DOHH2 (cell line): Measurements from ENCODE around the gene TRMT1.

Experiments
- CTCF ChIP-seq: fragments of 200-600 bp; sonication (generic); IDR thresholded peaks from one replicate; pipeline ENCODE4 v1.5.1; 2014; ENCODE audit warnings: antibody characterized with exemption, mild to moderate bottlenecking, low read depth, low read length; ENCODE audit not compliant: poor library complexity, severe bottlenecking
- EZH2phosphoT487 ChIP-seq: fragments of 200-600 bp; sonication (generic); IDR thresholded peaks from 2 replicates; pipeline ENCODE4 v1.6.1; 2017; ENCODE audit warnings: borderline replicate concordance, mild to moderate bottlenecking, antibody characterized with exemption, low read length, moderate library complexity, mixed read lengths

GRCh38 chr19:13083627-13084026, 32.9 kb downstream of the TRMT1 start:
- TF ChIP-seq CTCF (no peak), EZH2phosphoT487 (no peak)
